ENCODE measurements around the gene ERFL. TPM values are rescaled to one million over a fixed set of nuclear protein-coding genes. Genes with fewer than 3 reads are reported as not detected.

ERFL gene
- total RNA-seq, 1 donor from 2014 or later = 1.7 TPM

DNA sequence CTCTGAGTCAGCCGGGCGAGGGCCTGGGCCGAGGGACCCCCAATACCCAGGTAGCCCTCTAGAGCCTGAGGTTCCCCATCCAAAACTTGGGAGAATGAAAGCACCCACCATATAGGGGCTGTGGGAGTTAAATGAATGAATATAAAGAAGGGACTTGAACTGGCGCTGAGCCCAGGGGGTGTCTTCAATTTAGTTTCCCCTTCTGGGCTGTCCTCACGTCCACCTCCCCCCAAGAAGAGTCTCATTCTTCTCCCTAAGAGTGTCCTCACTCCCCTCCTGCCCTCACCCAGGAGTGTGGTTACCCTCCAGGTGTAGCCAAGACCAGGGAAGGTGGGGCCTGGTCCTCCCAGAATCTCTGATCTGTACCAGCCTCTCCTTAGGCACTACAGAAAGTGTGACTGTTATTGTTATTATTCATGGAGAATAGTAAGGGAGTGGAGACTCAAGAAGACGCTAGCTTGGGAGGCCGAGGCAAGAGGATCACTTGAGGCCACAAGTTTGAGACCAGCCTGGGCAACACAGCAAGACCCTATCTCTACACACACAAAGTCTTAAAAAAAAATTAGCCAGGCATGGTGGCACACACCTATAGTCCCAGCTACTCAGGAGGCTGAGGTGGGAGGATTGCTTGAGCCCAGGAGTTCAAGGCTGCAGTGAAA, 48.5 kb downstream of the ERFL start:
- intact Hi-C loops (cut with micrococcal nuclease) = loop anchor here (10.0 kb wide), 1 partner anchor 345 kb away; no protein-coding TSS in a partner anchor

DNA sequence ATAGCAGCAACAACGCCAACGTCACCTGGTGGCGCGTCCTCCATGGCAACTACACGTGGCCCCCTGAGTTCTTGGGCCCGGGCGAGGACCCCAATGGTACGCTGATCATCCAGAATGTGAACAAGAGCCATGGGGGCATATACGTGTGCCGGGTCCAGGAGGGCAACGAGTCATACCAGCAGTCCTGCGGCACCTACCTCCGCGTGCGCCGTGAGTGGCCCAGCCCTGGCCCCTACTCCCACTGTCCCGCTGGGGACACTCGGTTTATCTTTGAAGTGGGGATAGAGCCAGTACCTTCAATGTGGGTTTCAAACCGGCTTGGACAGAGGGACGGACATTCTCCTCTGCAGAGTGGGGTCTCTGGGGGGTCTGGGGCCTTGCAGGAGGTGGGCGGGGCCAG, 49.2 kb downstream of the ERFL start:
- intact Hi-C loops (cut with micrococcal nuclease) = no loop called here

DNA sequence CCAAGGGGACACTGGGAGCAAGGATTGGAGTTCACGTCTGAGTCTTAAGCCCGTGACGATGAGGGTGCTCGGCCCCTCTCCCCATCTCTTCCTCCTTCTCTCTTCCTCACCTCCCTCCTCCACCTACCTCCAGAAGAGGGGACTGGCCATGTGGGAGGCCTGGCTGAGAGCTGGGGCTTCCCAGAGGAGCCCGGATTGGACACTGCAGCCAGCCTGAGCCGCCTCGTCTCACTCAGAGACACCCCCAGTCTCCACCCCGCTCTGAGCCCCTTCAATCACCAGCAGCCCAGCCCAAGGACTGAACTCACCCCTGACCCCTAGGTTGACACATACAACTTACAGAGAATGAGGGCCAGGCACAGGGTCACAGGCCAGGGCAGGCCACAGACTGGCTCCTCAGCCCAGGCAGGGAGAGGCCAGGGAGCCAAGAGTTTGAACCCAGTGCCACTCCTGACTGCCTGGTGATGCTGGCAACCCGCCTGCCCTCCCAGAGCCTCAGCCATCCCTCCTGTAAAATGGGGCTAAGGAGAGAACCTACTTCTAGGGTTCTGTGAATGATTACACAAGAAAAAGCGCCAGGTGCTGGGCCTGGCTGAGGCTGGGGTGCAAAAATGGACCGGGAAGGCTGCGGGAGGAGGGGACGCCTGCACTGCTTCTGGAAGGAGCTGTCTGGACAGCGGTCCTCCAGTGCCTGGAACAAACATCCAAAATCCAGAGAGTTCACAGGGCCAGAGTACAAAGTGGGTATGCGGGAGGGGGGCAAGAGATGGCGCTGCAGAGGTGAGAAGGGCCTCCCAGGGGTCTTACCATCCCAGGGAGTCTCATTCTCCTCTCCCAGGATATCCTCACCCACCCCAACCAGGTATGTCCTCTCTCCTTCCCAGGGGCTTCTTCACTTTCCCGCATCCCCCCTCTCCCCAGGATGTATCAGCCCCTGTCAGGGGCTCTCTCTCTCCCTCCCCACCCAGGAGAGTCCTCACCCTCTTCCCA, 50.0 kb downstream of the ERFL start:
- intact Hi-C loops (cut with micrococcal nuclease) = no loop called here

DNA sequence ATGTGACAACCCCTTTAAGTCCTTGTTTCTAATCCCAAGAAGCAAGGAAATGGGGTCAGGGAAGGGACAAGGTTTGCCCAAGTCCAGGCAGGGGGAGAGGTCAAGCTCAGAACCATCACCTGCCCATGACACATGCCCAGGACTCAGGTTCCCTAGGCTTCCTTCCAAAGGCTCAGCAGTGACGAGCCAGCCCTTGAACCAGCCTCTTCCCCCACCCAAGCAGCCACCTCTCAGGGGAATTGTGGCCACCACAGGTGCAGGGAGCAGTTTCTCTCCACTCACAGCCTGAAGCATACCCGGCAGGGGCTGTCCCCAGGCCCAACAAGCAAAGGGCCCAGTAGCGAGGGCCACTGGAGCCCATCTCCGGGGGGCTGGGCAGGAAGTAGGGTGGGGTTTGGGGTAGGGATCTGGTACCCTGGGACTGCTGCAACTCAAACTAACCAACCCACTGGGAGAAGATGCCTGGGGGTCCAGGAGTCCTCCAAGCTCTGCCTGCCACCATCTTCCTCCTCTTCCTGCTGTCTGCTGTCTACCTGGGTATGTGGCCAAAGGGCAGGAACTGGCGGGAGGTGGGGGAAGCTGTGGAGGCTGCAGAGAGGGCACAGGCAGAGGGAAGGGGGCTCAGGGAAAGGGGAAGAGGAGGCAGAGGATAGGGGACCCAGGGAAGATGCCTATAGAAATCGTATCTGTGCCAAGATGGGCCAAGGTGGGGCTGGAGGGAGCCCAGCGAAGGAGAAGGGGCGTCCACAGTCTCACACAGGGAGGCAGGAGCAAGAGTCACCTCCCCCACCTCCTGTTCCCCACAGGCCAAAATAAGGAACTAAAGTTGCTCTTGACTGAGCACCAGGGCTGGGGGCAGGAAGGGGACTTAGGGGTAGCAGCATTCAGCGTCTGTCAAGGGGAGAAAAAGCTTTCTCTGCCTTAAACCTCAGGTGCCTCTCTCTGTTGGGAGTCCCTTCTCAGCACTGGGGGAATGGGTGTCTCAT, 51.1 kb downstream of the ERFL start, which contains the start of gene CD79A:
Gene CD79A (plus strand): TSS at position 433 of the 986 bp plus-strand sequence. CDS start 26 bp downstream, at position 459.
- intact Hi-C loops (cut with micrococcal nuclease) = no loop called here

DNA sequence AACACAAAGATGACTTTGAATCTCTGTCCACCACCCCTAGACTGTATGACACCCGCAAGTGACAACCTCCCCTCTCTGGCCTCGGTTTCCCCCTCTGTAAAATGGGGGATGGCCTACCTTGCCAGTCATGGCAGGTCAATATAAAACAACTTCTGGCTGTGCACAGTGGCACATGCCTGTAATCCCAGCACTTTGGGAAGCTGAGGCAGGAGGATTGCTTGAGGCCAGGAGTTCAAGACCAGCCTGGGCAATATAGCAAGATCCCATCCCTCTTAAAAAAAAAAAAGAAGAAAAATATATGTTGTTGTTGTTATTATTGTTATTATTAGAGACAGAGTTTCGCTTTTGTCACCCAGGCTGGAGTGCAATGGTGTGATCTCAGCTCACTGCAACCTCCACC, 52.3 kb downstream of the ERFL start:
- intact Hi-C loops (cut with micrococcal nuclease) = loop anchor here (1.0 to 2.0 kb wide), 2 partner anchors 7 to 53 kb away; partner anchors contain the start of genes ARHGEF1 and ERFL

DNA sequence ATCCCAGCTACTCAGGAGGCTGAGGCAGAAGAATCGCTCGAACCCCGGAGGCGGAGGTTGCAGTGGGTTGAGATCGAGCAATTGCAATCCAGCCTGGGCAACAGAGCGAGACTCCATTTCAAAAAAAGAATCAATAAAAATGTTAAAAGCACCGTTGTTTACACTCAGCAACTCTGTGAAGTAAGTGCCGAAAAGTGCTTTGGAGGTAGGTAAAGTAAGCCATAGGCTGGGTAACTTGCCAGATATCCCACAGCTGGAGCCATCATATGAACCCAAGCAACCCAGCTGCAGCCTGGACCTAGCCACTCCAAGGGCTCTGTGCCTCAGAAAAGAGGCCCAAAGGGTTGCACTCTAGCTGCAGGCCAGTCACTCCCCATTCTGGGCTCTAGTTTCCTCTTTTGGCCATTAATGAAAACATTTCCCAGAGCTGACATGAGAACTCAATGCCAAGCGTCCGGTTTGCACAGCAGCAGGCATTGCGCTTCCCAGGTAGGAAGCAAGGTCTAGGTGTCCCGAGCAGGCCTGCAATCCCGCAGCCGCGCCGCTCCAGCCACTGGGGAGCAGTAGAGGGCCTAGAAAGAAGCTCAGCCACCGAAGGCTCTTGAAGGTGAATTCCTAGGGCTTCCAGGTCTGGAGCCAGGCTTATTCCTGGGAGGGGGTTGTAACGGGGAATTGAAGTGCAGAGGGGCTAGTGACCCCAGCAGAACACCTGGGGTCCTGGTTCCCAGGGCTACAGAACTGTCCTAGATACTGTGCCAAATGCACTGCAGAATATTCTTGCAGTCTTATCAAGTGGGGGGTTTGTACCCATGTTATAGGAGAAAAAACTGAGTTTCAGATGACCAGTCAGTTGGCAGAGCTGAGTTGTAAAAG, 55.2 kb downstream of the ERFL start:
- intact Hi-C loops (cut with micrococcal nuclease) = loop anchor here (1.0 to 2.0 kb wide), 2 partner anchors 14 to 78 kb away; no protein-coding TSS in a partner anchor

DNA sequence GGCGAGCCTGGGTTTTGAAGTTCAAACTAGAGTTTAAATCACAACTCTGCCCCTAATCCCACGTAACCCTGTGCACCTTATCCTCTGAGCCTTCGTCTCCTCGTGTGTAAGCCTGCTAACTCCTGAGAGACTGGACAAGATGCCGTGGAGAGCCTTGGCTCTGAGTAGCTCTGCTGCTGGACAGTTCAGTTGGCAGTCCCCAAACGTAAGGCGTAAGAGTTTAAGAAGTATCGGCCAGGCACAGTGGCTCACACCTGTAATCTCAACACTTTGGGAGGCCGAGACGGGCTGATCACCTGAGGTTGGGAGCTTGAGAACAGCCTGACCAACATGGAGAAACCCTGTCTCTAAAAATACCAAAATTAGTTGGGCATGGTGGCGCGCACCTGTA, 55.9 kb downstream of the ERFL start:
- intact Hi-C loops (cut with micrococcal nuclease) = loop anchor here (2.0 kb wide), 1 partner anchor 14 kb away; no protein-coding TSS in a partner anchor

DNA sequence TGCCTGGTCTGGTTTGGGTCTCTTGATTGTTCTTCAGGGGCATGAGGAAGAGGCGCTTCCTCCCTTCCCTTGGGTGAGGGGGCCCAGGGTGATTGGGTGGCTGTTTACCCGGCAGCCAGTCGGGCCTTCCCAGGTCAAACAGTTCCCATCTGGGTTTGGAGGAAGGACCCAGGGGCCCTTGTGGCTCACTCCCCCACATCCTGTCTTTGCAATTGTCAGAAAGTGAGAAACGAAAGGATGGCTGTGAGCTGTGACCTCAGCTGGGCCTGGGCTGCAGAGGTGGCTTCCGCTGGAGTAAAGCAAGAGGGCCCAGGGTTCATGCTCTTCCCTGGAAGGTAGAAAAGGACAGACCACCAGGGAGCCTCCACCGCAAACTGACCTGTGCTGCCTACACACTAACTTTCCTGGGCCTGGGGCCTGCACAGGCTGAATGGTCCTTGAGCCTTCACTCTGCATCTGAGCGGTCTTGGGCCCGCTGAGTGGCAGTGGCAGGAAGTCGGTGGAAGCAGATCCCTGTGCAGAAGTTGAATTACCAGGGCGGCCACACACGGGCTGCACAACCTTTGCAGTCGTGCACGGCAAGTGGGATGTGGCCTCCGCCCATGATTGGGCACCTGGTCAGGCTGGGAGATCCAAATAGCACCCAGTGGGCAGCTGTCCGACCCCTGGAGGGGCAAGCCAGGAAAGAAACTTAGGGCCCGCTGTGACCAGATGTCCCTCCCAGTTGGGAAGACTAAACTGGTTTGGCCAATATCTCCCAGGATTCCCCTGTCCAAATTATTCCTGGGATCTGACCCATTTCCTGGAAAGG, 56.5 kb downstream of the ERFL start:
- intact Hi-C loops (cut with micrococcal nuclease) = loop anchor here (1.0 to 2.0 kb wide), 2 partner anchors 11 to 15 kb away; partner anchors contain the start of gene RPS19

DNA sequence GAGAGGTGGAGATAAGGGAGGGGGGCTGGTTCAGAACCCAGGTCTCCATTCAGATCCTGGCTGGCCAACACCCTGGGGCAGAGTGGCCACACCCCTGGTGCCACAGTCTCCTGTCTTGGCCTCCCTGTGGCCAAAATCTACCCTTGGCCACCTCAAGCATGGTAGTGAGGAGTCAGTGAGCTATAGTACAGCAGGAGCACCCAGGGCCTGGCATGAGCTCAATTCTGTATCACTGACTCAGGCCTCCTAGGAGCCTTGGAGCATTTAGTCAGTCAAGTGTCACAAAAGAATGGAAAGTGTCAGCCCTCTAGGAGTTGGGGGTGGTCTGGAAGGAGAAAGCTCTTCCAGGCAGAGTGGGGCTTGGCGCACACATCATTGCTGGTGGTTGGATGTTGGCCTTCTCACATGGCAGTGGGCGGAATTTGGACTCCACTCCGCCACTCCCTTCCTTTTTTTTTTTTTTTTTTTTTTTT, 57.8 kb downstream of the ERFL start:
- intact Hi-C loops (cut with micrococcal nuclease) = no loop called here

DNA sequence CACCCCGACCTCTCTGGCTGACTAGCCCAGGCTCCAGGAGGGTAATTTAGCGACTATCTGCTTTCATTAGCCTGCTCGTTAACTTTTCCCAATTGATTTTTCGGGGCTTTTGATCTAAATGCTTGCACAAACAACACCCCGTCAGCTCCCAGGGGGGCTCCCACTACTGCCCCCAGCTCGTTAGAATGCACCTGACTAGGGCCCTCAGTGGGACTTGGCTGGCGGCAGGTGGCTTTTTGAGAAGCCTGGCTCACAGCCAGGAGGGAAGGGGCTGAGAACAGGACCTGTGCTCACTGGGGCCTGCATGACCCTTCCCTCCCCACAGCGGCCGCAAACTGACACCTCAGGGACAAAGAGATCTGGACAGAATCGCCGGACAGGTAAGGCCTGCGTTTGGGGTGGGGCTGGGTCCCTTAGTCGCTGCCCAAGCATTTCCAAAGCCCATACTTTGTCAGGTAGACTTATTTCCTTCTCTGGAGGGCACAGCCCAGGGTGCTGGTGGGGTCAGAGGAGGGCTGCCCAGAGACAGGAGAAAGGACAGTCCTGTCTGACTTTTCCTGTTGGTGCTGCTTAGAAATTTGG, 58.8 kb downstream of the ERFL start:
- intact Hi-C loops (cut with micrococcal nuclease) = no loop called here

DNA sequence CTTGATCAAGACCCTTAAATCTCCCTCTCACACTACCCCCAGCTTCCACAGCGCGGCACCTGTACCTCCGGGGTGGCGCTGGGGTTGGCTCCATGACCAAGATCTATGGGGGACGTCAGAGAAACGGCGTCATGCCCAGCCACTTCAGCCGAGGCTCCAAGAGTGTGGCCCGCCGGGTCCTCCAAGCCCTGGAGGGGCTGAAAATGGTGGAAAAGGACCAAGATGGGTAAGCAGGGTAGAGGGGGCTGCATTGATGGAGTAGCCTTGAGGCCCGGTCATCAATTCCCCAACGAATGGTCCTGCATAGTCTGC, 59.3 kb downstream of the ERFL start:
- intact Hi-C loops (cut with micrococcal nuclease) = no loop called here

DNA sequence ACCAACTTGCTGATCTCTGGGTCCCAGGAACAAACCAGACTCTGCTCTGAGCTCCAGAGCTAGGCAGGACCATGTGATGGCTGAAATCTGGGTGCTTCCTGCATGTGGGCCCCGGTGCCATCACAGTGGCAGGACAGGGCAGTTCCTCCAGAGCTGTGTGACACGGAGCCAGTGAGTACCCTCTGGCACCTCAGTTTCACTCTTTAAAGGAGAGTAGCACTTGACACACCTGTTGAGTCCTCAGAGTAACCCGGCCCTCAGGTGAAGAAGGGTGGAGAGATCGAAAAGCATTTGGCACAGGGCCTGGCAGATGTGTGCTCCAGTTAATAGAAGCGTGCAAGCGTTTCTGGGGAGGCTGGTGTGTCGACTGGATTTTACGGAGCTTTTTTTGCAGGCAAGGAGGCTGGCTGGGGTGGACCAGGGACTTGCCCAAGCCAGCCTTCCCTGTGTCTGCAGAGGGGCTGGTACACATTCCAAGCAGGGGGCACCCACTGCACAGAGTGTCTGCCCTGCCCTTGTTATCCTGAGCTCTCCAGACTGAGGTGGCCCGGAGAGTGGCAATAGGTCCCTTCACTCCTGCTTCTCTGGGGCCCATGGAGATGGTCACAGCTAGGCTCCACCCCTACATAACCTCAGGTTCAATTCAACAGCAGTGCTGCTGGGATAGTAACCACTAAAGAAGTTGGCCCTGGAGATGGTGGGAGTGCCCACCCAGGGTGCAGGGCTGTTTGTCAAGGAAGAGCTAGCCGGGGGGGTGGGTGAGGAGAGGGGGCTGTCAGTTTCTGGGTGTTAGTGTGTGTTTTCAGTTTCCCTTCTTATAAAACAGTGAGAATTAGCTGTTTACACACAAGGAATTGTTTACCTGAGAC, 59.9 kb downstream of the ERFL start:
- intact Hi-C loops (cut with micrococcal nuclease) = no loop called here

DNA sequence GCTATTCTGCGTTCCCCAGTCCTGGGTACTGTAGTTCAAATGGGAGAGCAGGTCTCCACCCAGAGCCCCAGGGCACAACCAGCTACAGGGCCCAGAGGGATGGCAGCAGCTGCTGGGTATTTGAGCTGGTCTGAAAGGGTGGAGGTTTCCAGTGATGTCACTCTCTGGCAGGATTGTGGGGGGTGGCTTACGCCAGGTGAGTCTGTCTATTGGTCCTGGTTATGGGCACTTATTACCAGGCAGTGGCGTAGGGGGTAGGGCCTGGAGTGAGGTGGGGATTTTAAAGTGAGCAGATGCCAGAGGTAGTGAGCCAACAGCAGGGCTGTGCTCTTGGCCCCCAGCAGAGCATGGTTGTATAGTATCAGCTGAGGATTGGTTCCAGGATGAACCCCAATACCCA, 62.0 kb downstream of the ERFL start:
- intact Hi-C loops (cut with micrococcal nuclease) = no loop called here

DNA sequence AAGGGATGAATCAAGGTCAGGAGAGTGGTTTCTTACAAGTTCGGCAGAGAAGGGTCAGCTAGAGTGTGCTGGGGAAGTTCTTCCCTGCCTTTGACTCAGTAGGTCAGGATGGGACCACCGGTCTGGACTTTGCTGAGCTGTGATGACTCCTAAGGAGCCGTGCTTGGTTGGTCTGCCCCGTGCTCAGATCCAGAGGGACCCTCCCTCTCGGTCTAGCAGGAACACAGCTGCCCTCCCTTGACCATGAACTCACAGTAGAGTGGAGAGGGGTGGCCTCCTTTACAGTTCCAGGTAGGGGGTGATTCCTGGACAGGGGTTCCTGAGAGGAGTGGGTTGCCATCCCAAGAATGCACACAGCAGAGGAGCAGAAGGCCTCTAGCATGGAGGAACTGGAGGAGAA, 63.9 kb downstream of the ERFL start:
- intact Hi-C loops (cut with micrococcal nuclease) = no loop called here

DNA sequence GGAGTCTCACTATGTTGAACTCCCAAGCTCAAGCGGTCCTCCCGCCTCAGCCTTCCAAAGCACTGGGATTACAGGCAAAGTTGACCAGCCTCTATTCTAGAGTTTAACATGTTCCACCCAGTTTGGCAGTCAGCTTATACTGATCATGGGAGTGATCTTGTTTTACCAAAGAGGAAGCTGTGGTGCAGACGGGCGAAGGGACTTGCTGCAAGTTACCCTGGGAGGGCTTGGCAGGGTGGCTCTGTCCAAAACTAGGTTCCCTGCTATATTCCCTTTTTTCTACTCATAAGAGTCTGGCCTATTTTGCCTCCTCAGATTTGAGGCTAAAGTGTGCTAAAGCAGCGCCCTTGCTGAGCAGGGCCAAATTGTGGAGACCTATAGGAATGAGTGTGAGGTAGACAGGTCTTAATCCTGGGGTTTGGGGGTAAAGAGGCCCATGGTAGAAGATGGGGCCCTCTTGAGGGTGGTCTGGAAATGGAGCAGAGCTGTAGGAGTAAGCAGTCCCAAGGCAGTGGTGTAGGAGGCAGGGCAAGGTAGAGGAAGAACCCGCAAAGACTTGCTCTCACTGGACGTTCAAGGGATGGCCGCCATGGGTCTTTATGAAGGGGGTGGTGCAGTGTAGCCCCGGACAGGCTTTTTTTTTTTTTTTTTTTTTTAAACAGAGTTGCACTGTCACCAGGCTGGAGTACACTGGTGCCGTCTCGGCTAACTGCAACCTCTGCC, 64.9 kb downstream of the ERFL start:
- intact Hi-C loops (cut with micrococcal nuclease) = no loop called here

DNA sequence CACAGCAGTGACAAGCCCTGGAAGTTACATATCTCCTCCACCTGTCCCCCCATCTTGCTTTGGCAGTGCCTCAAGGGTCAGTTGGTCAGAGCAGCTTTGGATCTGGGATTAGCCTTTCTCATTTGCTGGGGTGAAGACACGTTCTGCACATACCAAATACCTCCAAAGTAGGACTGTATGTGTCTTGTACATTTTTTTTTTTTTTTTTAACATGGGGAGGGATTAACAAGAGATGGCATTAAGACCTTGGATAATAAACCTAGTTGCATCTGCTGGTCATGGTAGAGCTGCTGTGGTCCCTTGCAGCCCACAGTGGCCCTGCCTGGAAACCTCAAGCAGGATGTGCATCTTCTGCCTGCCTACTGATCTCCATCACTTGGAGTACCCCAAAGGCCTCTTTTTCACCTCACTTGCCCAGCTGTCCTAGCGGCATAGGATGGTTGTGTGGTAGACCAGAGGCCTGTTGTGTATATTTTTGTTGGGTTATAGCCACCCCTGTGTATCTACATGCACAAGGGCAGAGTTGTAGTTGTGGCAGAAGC, 65.7 kb downstream of the ERFL start:
- intact Hi-C loops (cut with micrococcal nuclease) = no loop called here

DNA sequence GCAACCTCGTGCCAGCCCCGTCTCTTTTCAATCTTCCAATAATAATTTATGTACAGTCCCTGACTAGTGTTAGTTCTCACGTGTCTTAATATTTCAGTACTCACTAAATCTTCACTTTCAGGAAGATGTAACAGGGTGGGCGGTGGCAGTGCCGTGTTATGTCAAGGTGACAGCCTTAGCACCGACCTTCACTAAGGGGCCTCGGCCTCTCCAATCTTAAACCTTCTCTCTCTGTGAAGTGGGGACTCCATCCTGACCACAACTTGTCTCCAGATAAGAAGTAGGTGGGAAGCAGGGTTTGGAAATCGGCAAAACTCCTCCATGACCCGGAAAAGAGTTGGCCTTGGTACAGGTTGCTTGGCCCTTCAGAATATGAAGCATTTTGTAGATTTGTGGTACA, 66.4 kb downstream of the ERFL start:
- intact Hi-C loops (cut with micrococcal nuclease) = no loop called here

Measured in T-helper 2 cell treated with Interferon-gamma antibody and Interleukin-4, amounts not matched to agents 100 ng/mL and 5 ng/mL, for 36 hours (primary cell).